H1 (cell line): Measurements from ENCODE around the gene ATG16L1.

Experiments
- CTCF ChIP-seq, 3 experiments: IDR thresholded peaks; 1 replicate in 2 of 3; 2 replicates in 1 of 3; pipeline versions ENCODE4 v1.5.1 to v1.6.1; 2011; ENCODE audit warnings: low read length in 3 of 3, mild to moderate bottlenecking in 3 of 3, inconsistent platforms in 2 of 3, low read depth in 1 of 3, moderate library complexity in 1 of 3; ENCODE audit not compliant: insufficient read depth in 1 of 3; ENCODE audit errors: control extremely low read depth in 1 of 3
- POLR2A ChIP-seq, 2 experiments: IDR thresholded peaks; 1 replicate in 1 of 2; 2 replicates in 1 of 2; pipeline ENCODE4 v1.6.1; 2011; ENCODE audit warnings: low read depth in 2 of 2, low read length in 2 of 2, mild to moderate bottlenecking in 2 of 2; ENCODE audit errors: control extremely low read depth in 1 of 2

GRCh38 chr2:233248999-233249398, 2.5 kb upstream of the ATG16L1 start:
- TF ChIP-seq POLR2A (IDR thresholded peaks at IDR 0.05; ENCODE audit: control extremely low read depth in 1 of 2, low read depth in 2 of 2, low read length in 2 of 2) (no peak), CTCF (IDR thresholded peaks at IDR 0.05; ENCODE audit: control extremely low read depth in 1 of 3, insufficient read depth in 1 of 3, low read depth in 1 of 3, low read length in 3 of 3) (no peak)
